ENCODE measurements around the gene BARX1.

Gene BARX1

GRCh38 chr9:93906195-93906880 lies 48.8 kb downstream of the BARX1 start:
- Histone ChIP-seq H3K27ac (ENCODE audit: low read depth, low read length, poor library complexity, severe bottlenecking) (no peak overlapping the region), H3F3A (ENCODE audit: insufficient read depth, low read length) (no peaks in the 10 kb centered on the region), H3K36me3 (ENCODE audit: insufficient read depth, low read length) (no peaks in the 10 kb centered on the region), H3K9me3 (ENCODE audit: low read length) (no peaks in the 10 kb centered on the region), H3K4me2 (ENCODE audit: low read length) (no peak overlapping the region), H3K4me3 (ENCODE audit: low read depth, low read length, poor library complexity, severe bottlenecking) (no peak overlapping the region), H3K9ac (ENCODE audit: low read length) (no peak overlapping the region), H3K79me2 (ENCODE audit: insufficient read depth, low read length) (no peaks in the 10 kb centered on the region), H3K4me1 (ENCODE audit: insufficient read depth, low read length, severe bottlenecking) (no peaks in the 10 kb centered on the region), H3K9me2 (ENCODE audit: low read depth, low read length) (no peaks in the 10 kb centered on the region), H3K27me3 (ENCODE audit: insufficient read depth, low read length) (no peaks in the 10 kb centered on the region; the same call in 1 of the 2 replicates), H2AFZ (ENCODE audit: low read length) (no peak overlapping the region), H4K20me1 (ENCODE audit: insufficient read depth, low read length) (no peaks in the 10 kb centered on the region)
- no peak for TF ChIP-seq EZH2 (IDR thresholded peaks at IDR 0.05; ENCODE audit: borderline replicate concordance, low read length)
- no peak for TF ChIP-seq CTCF (IDR thresholded peaks at IDR 0.05; ENCODE audit: low read length)

DNA sequence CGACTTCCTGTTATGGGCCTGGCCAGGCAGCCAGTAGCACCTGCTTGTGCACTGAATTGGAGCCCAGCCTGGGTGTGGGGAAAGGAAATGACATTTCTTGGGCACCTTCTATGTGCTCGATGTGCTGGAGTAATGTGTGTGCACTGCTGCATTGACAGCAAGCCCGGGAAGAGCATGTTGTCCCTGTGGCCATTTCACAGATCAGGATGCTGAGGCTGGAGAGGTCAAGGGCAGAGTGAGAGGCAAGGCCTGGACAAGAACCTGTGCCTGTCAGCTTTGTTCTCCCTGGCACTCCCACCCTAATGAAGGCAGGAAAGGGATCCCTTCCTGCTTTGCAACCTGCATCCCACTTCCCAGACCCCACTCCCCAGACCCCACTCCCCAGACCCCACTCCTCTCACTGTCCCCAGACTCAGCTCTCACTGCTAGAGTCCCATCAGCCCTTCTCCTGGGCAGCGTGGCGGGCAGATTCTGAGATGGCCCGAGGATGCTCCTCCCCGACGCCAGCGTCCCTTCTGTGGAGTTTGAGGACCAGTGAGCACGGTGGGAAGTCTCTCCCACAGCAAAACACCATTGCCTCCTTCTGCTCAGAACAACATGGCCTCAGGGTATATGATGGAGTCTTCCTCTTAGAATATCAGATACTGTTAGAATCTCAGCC lies 49.6 kb downstream of the BARX1 start:
- Histone ChIP-seq H3K9me3 (ENCODE audit: low read length) (no peaks in the 10 kb centered on the region), H3K4me3 (ENCODE audit: low read depth, low read length, poor library complexity, severe bottlenecking) (no peak overlapping the region), H3K79me2 (ENCODE audit: insufficient read depth, low read length) (no peaks in the 10 kb centered on the region), H4K20me1 (ENCODE audit: insufficient read depth, low read length) (no peaks in the 10 kb centered on the region), H3F3A (ENCODE audit: insufficient read depth, low read length) (no peaks in the 10 kb centered on the region), H3K9me2 (ENCODE audit: low read depth, low read length) (no peaks in the 10 kb centered on the region), H3K27me3 (ENCODE audit: insufficient read depth, low read length) (no peaks in the 10 kb centered on the region; the same call in 1 of the 2 replicates), H3K36me3 (ENCODE audit: insufficient read depth, low read length) (no peaks in the 10 kb centered on the region), H3K27ac (ENCODE audit: low read depth, low read length, poor library complexity, severe bottlenecking) (no peak overlapping the region), H3K4me1 (ENCODE audit: insufficient read depth, low read length, severe bottlenecking) (no peaks in the 10 kb centered on the region), H3K4me2 (ENCODE audit: low read length) (no peak overlapping the region), H2AFZ (ENCODE audit: low read length) (no peak overlapping the region), H3K9ac (ENCODE audit: low read length) (no peak overlapping the region)
- TF ChIP-seq CTCF (IDR thresholded peaks at IDR 0.05; ENCODE audit: low read length) (no peak), EZH2 (IDR thresholded peaks at IDR 0.05; ENCODE audit: borderline replicate concordance, low read length) (no peak)

- Histone ChIP-seq H3K27me3 (ENCODE audit: insufficient read depth, low read length) (no peaks in the 10 kb centered on the region; the same call in 1 of the 2 replicates), H3K36me3 (ENCODE audit: insufficient read depth, low read length) (no peaks in the 10 kb centered on the region), H3K9me2 (ENCODE audit: low read depth, low read length) (no peaks in the 10 kb centered on the region), H3K4me3 (ENCODE audit: low read depth, low read length, poor library complexity, severe bottlenecking) (no peak overlapping the region), H3K9me3 (ENCODE audit: low read length) (no peaks in the 10 kb centered on the region), H3K79me2 (ENCODE audit: insufficient read depth, low read length) (no peaks in the 10 kb centered on the region), H3F3A (ENCODE audit: insufficient read depth, low read length) (no peaks in the 10 kb centered on the region), H3K27ac (ENCODE audit: low read depth, low read length, poor library complexity, severe bottlenecking) (no peak overlapping the region), H3K9ac (ENCODE audit: low read length) (no peak overlapping the region), H3K4me2 (ENCODE audit: low read length) (no peak overlapping the region), H3K4me1 (ENCODE audit: insufficient read depth, low read length, severe bottlenecking) (no peaks in the 10 kb centered on the region), H4K20me1 (ENCODE audit: insufficient read depth, low read length) (no peaks in the 10 kb centered on the region), H2AFZ (ENCODE audit: low read length) (no peak overlapping the region)
- TF ChIP-seq EZH2 (IDR thresholded peaks at IDR 0.05; ENCODE audit: borderline replicate concordance, low read length) = no peak
- no peak for TF ChIP-seq CTCF (IDR thresholded peaks at IDR 0.05; ENCODE audit: low read length)
Measured at GRCh38 chr9:93904649-93905472, 50.3 kb downstream of the BARX1 start.
